BE2C (cell line): Measurements from ENCODE around the gene CPEB1.
"Not testable (repeated sequence)": the region's sequence is repeated elsewhere in the genome, so short reads cannot be mapped to it uniquely, and the experiment has no call there.

Experiments
- DNase-seq: peaks from one replicate; pipeline ENCODE4 v3.0.0-alpha.2; 2020
- H3K27me3 ChIP-seq: fragments of 250-450 bp; sonication (Bioruptor Pico); 2 replicates; pipeline ENCODE4 v1.5.1; 2020; ENCODE audit warnings: mild to moderate bottlenecking
- H3K36me3 ChIP-seq: fragments of 250-450 bp; sonication (Bioruptor Pico); 2 replicates; pipeline ENCODE4 v1.5.1; 2020; ENCODE audit warnings: mild to moderate bottlenecking
- H3K4me1 ChIP-seq: fragments of 250-450 bp; sonication (Bioruptor Pico); 2 replicates; pipeline ENCODE4 v1.5.1; 2020
- H3K4me3 ChIP-seq: 2 replicates; pipeline ENCODE4 v1.5.1; 2011; ENCODE audit warnings: low read depth, low read length
- H3K9me3 ChIP-seq: fragments of 250-450 bp; sonication (Bioruptor Pico); 2 replicates; pipeline ENCODE4 v1.5.1; 2020
- TF ChIP-seq, protein P1 (sequence below): IDR thresholded peaks from 2 replicates; pipeline ENCODE4 v1.5.1; 2012; ENCODE audit warnings: mild to moderate bottlenecking, low read depth, low read length

Gene CPEB1

DNA sequence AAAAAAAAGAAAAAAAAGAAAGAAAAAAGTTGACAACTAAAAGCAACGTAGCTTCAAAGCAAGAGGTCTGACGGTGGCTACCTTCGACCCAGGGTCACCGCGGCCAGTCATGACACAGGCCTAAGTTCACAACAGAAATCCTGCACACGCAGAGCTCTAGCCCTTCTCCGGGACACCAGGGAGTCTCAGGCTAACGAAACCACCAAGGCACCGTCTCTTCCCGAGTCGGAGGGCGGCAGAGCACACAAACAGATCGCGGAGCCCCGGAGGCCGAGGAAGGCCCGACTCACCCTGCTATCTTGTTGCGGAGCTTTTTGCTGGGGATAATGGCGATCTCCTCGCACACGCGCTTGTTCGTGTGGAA lies 107.5 kb downstream of the CPEB1 start:
- Histone ChIP-seq H3K36me3 (peaks cover 51% of the 10 kb centered on the region), H3K4me3 (peak overlapping the region; percentile 99), H3K27me3 (no peaks in the 10 kb centered on the region), H3K9me3 (no peaks in the 10 kb centered on the region), H3K4me1 (no peaks in the 10 kb centered on the region)
- no peak for DNase-seq
- TF ChIP-seq, protein P1, sequence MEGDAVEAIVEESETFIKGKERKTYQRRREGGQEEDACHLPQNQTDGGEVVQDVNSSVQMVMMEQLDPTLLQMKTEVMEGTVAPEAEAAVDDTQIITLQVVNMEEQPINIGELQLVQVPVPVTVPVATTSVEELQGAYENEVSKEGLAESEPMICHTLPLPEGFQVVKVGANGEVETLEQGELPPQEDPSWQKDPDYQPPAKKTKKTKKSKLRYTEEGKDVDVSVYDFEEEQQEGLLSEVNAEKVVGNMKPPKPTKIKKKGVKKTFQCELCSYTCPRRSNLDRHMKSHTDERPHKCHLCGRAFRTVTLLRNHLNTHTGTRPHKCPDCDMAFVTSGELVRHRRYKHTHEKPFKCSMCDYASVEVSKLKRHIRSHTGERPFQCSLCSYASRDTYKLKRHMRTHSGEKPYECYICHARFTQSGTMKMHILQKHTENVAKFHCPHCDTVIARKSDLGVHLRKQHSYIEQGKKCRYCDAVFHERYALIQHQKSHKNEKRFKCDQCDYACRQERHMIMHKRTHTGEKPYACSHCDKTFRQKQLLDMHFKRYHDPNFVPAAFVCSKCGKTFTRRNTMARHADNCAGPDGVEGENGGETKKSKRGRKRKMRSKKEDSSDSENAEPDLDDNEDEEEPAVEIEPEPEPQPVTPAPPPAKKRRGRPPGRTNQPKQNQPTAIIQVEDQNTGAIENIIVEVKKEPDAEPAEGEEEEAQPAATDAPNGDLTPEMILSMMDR = no peak

DNA sequence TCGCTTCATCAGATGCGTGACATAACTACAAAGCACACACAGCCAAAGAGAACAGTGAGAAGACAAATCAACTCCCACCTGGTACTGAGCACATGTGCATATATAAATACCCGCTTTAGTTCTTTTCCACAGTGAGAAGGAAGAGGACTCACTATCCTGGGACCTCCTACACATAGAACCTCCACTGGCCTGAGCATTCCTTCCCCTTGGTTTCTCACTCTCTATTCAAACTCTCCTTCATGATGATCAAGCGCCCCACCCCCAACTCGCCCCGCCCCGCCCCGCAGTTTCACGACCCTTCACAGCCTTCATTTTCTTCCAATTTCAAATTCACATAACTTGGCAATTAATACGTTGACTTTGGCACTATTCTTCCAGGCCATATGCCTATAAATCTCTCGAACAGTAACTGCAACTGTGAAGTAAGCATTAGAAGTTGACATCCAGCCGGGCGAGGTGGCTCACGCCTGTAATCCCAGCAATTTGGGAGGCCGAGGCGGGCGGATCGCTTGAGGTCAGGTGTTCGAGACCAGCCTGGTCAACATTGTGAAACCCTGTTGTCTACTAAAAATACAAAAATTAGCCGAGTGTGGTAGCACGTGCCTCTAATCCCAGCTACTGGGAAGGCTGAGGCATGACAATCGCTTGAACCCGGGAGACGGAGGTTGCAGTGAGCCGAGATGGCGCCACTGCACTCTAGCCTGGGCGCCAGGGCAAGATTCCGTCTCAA lies 108.0 kb downstream of the CPEB1 start:
- H3K4me1 ChIP-seq = no peaks in the 10 kb centered on the region
- TF ChIP-seq, protein P1 = no peak
- H3K4me3 ChIP-seq = peak overlapping the region; percentile 99
- H3K9me3 ChIP-seq = no peaks in the 10 kb centered on the region
- no peak for DNase-seq
- H3K36me3 ChIP-seq = peaks cover 56% of the 10 kb centered on the region
- no peaks in the 10 kb centered on the region for H3K27me3 ChIP-seq

DNA sequence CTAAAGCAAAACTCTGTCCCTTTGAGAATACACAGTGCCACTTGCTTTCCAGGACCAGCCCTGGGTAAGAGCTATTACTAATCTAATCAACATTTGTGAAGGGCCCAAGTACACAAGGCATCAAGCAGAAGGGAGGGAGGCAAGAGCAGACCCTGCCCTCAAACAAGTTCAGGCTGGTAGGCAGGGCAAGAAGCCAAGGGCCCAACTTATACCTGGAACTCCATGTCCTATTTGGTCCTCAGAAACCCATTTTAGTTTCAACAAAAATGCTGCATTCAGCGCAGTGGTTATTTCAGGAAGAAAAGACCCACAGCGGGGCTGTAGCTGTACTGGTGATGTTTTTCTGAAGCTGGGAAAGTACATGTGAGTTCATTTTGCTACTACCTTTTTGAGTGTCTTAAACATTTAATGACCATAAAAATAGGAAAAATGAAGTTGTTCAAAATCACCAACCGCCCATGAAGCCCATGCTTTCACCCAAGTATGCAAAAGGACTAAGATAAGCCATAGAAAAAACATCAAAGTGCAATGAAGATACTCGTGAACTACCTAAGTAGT lies 109.7 kb downstream of the CPEB1 start:
- DNase-seq = no peak
- Histone ChIP-seq H3K4me1 (no peaks in the 10 kb centered on the region), H3K4me3 (peak overlapping the region; percentile 99; the same call in 1 of the 2 replicates), H3K27me3 (no peaks in the 10 kb centered on the region), H3K36me3 (peaks cover 66% of the 10 kb centered on the region), H3K9me3 (no peaks in the 10 kb centered on the region)
- TF ChIP-seq, protein P1 = no peak

DNA sequence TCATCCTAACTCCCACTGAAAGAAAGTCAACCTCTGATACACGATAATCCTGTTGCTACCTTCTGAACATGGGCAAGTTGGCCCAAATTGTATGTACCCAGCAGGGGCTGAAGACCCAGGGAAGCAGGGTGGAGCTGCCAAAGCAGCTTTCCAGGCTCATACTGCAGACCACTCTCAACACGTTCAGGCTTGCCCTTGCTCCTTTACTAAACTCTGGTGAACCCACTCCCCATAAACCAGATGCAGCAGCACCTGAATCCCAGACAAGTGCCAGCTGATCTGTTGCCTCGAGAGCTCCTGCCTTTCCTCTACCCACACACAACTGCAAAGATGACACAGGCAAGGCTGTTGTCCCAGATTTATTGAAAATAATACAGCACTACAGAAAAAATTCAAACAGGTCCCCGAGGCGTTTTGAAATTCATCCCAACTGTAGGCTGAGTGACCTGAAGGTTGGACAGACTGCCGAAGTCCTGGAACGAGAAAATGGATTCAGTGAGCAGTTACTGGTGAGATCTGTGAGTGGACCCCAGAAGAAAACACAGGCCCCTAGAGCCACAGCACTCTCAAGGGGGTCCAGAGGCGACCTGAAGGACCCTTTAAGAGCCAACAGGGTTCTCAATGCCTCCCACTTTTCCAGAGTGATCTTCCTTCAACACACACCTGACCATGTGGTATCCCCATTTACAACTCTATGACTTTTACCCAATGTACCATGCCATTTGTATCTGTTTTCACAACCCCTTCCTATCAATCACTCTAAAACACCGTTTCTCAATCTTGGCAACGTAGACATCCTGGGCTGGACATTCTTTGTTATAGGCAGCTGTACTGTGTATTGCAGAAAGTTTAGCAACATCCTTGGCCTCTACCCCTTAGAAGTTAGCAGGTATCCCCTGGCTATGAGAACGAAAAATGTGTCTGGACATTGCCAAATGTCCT lies 110.5 kb downstream of the CPEB1 start:
- H3K27me3 ChIP-seq = no peaks in the 10 kb centered on the region
- H3K4me3 ChIP-seq = no peak overlapping the region
- TF ChIP-seq, protein P1 = no peak
- H3K9me3 ChIP-seq = no peaks in the 10 kb centered on the region
- H3K4me1 ChIP-seq = no peaks in the 10 kb centered on the region
- no peak for DNase-seq
- peaks cover 66% of the 10 kb centered on the region for H3K36me3 ChIP-seq

DNA sequence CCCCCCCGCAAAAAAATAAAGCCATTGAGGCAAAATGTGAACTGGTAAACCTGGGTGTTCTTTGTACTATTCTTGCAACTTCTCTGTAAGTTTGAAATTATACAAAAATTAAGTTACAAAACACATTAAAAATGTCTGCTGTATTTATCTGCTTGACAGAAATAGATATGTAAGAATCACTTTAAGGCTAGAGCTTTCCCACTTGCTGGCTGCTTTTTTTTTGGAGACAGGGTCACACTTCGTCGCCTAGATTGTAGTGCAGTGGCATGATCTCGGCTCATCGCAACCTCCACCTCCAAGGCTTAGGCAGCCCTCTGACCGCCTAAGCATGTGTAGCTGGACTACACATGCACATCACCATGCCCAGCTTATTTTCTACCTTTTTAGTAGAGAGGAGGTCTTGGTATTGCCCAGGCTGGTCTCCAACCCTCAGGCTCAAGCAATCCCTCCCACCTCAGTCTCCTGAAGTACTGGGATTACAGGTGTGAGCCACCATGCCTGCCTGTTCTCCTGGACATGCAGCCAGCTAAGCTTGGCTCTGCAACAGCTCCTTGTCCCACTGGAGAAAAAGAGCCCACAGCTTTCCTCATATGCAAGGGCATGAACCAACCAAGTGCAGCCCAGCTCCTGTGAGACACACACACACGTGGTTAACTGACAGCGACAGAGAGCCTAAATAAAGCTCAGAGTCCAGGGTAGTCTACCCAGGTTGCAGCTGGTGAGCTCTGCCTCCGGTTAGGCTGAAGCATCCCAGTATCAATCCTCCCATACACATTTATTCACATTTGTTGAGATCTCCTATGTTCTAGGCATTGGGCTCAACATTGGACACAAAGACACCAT lies 111.4 kb downstream of the CPEB1 start:
- Histone ChIP-seq H3K4me1 (no peaks in the 10 kb centered on the region), H3K4me3 (no peak overlapping the region), H3K9me3 (no peaks in the 10 kb centered on the region), H3K36me3 (peaks cover 66% of the 10 kb centered on the region), H3K27me3 (no peaks in the 10 kb centered on the region)
- DNase-seq = no peak
- TF ChIP-seq, protein P1 = no peak

DNA sequence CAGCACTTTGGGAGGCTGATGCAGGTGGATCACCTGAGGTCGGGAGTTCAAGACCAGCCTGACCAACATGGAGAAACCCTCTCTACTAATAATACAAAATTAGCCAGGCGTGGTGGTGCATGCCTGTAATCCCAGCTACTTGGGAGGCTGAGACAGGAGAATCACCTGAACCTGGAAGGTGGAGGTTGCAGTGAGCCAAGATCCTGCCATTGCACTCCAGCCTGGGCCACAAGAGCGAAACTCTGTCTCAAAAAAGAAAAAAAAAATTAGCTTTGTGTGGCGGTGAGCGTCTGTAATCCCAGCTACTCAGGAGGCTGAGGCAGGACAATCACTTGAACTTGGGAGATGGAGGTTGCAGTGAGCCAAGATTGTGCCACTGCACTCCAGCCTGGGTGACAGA lies 112.0 kb downstream of the CPEB1 start:
- H3K36me3 ChIP-seq = peaks cover 66% of the 10 kb centered on the region
- not testable (repeated sequence) for DNase-seq, H3K27me3 ChIP-seq, H3K4me1 ChIP-seq, H3K9me3 ChIP-seq, H3K4me3 ChIP-seq

DNA sequence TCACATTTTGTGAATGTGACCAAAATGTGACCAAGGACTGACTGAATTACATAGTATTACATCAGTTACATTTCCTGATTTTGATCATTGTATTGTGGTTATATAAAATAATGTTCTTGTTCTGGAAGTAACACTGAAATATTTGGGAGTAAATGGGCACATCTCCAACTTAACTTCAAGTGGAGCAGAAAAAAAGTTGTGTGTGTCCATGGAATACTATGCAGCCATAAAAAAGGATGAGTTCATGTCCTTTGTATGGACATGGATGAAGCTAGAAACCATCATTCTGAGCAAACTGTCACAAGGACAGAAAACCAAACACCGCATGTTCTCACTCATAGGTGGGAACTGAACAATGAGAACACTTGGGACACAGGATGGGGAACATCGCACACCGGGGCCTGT lies 112.7 kb downstream of the CPEB1 start:
- not testable (repeated sequence) for DNase-seq, H3K27me3 ChIP-seq, H3K4me1 ChIP-seq, H3K4me3 ChIP-seq, H3K9me3 ChIP-seq
- H3K36me3 ChIP-seq = peaks cover 60% of the 10 kb centered on the region
